ENCODE data around the gene KCNH8.

KCNH8 gene

DNA sequence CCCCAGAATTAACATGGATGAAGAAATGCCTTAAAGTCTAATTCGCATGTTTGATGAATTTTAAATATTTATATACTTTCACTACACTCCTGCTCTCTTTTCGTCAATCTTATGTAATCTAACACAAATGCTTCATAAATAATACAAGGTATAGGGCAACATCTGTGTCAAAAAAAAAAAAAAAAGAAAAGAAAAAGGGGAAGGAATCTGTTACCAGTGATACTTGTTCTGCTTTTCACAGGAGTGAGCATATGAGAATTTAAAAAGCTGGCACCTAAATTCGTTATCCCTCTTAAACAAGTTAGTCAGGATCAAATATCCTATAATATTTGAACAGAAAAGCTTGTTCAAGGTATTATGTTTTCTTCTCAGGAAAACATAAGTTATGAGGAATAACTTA lies 243.8 kb downstream of the KCNH8 start:
- no peak for DNase-seq

DNA sequence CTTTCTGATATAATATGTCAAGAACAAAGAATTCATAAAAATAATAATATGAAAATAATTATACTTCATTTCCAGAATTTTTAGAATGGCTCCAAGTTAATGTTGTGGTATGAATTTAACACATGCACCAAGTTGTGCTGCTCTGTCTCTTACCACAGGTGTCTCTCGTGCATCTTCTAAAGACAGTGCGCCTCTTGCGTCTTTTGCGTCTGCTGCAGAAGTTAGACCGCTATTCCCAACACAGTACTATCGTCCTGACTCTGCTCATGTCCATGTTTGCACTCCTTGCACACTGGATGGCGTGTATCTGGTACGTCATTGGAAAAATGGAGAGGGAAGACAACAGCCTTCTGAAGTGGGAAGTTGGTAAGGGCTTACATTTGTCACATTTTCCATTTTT lies 246.6 kb downstream of the KCNH8 start:
- DNase-seq, result no peak

DNA sequence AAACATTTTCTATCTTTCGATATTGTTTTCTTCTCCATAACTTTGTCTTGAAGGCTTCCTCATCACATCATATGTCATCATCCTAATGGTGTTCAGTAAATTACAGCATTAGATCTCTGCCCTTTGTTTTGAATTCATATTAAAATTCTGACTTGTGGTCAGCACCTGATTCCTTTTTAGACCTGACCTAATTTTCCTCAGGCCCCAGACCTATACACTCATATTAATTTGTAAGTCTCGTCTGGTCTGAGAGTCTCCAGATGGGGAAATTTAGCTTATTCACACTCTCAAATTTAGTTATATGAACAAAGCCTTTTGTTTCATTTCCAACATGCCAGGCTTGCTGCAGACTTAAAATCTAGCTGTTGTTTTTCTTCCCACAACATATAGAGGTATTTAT lies 248.4 kb downstream of the KCNH8 start:
- DNase-seq, result no peak

DNA sequence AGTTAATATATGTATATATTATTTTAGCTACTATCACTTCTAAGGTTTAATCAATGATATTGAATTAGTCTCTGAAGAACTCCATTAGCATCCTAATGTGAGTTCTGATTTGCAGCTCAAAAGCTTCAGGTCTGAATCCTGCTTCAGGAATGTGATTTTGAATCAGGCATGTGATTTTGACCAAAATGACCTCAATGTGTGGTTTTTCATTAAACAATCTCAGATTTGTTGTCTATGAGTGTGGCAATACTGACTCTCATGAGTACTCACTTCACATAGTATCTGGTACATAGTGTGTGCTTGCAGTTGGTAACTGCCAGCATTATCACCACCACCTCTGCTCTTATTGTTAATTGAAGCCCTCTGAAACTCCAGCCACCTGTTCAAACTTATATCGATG lies 251.0 kb downstream of the KCNH8 start:
- DNase-seq, result no peak

DNA sequence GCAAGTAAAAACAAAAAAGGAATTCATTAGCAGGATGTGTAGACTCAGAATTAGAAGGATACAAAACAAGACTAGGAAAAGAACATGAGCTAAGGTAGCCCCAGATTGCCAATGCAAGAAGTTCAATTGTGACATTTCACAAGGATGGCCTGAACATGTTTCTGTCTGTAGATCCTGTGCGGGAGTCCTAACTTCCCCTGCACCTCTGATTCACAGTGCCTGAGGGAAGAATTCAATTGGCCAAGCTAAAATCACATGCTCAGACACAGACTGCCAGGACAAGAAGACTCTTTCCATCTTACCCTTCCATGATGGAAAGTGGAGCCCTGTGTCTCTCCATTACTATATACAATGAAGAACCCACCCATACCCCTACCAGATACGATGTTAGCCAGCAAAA lies 251.5 kb downstream of the KCNH8 start:
- DNase-seq, result no peak

DNA sequence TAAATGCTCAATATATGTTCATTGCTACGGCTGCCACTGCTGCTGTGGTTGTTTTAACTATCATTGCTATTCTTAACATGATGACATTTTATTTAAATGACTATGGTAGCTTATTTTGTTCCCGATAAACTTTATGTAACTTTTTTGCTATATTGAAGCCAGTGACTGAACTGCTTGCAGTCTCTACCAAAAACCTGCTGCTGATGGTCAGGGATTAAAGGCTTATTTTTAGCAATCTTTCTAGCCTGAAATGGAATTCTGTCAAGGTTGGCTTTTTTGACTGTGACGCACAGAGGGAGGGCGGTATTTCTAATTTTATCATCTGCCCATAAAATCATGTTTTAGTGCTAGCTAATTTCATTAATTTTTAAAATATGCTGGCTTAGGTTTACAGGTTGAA lies 271.8 kb downstream of the KCNH8 start:
- DNase-seq, result no peak

DNA sequence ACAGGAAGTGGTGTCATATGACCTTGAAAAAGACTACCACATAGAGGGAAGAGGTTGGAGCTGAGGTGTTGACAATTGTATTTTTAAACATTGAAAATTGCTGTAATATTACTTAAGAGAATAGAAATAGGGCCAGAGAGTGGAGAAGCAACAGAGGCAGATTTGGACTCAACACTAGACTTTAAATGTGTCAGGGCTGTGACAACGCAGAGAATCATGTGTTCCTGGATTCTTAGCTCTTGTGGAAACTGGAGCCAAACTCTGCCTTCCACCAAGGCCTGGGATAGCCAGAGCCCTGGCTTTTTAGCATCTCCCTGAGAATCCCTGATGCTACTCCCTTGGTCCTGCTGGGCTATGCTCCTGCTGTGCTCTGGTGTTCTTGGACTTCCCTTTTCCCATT lies 277.5 kb downstream of the KCNH8 start:
- DNase-seq, result no peak

DNA sequence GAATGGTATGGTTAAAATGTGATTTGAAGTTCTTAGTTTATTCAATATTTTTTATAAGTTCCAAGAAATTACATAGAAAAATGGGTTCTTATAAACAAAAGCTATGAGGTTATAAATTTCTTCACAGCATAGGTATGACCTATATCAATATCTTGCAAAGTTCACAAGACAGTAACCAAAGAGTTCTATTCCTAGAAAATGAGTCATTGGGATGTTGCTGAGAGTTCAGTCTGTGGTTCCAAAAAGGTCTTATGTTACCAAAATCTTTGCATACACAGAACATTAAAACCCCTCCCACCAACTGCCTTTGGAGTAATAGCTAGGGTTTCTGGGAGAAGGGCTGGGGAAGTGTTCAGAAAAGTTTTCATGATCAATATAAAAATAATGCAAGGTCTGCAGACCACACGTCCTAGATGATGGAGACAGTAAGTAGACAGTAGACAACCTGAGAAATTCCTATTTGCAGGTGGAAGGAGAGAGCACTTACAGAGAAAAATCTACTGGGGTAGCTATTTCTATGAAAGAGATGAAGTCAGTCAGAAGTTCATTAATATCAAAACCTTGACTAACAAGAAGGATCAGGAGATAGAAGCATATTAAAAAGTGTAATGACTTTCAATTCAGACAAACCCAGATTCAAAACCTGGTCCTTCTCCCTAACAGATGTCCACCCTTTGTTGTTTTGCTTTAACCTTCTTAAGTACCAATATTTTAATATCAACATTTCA lies 279.3 kb downstream of the KCNH8 start:
- no peak for DNase-seq

DNA sequence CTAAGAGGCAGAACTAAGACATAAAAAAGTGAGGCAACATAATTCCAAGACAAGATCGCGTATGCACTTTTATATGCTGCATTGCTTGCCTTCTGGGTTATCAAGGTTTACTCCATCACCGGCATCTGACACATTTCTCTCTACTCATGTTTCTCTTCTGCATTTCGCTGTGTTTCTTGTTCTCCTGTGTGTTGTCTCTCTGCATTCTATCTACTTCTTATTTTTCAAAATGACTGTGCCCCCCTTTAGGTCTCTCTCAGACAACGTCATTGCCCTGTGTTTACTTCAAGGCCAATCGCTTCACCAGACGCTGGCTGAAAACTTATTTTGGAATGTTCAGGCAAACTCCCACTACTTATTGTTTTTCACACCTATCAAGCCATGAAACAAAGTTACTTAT lies 280.4 kb downstream of the KCNH8 start:
- DNase-seq, result no peak

DNA sequence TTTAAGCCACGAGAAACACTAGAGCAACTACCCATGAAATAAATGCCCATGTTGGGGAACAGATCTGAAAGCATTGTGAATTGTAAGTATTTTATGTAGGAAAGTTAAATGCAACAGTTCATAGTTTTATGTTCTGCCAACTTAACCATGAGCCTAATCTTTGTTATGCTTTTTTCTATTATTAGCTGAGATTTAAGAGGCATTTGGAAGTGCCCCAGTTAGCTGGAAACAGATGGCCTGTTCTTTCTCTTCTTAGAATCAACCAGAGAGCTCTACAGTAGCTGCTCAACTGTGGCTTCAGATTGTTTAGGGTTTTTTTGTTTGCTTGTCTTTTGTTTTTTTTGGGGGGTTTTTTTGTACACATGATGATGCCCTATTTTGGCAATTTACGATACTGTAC lies 284.4 kb downstream of the KCNH8 start:
- DNase-seq, result no peak

DNA sequence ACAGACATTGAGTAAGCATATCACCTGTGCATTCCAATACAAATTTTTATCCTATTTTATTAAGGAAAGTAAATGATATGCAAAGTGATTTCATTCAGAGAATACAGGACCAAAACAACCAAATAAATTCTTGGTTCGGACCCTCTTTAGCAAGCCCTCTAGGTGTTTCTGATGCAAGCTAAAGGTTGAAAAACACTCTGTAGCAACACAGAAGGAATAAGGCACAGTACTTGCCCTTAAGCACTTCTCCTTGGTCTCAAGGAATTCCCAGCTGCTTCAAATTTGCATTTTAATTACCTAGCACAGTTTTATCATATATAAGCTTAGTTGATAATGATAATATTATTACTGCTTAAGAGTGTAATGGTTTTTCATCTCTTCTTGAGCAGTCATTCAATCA lies 288.4 kb downstream of the KCNH8 start:
- DNase-seq, result no peak

DNA sequence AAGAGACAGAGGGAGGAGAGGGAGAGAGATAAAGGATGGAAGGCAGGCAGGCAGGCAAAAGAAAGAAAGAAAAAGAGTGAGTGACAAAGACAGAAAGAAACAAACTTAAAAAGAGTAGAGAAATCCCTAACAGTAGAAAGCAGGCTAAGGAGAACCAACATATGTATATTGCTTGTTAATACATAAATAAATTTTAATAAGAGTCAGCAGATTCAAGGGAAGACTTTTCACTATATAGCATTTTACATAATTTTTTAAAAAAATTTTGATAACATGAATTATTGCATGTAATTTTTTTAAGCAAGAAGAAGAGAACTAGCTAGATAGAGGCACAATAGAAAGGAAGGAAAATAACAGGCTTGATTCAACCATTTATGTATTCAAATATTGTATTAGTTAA lies 291.6 kb downstream of the KCNH8 start:
- DNase-seq, result no peak

DNA sequence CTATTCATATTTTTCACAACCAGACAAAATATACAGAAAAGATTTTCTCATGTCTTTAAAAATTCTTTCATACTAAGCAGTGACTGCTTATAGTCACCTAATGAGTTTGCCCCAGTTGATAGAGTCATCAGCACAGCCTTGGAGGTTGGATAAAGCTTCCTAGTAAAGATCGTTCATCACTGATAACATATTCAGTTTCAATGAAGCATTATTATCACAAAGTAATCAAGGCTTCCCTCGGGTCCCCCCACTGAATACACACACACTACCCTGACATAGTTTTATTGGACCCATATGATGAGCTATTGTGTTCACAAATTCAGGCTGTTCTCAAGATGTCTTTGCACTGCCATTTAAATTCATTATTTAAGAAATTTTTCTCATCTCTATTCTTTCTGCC lies 297.8 kb downstream of the KCNH8 start:
- no peak for DNase-seq

DNA sequence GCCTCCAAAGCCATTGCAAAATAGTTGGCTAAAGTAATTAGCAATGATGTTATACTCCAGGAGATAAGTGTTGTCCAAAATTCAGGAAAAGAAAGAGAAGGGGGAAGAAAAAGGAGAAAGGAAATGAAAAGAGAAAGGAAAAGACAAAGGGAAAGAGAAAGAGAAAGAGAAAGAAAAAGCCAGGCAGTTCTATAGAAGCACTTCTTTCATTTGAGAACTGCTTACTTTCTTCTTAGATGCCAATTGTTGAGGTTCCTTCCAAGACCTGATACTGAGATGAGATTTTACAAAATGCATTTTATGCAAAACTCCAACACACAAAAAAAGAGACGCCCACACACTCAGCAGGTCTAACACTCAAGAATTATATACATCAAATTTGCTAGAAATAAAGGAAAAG lies 298.4 kb downstream of the KCNH8 start:
- no peak for DNase-seq

DNA sequence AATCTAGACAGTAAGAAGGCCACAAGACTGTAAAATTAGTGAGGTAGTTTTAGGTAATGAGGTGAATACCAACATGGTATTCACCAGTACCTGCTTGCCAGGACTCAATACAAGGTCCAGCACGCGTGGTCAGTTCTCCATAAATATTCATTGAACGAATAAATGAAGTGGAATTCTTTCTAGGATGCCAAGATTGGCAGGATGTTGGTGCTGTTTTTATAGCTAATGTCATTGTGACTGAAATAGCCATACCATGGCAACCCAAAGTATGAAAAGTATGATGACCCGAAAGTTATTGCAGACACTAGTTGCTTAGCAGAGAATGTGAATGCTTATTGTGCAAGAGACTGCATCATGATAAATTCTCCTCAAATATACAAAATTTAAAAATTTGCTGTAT lies 307.2 kb downstream of the KCNH8 start:
- DNase-seq, result no peak

DNA sequence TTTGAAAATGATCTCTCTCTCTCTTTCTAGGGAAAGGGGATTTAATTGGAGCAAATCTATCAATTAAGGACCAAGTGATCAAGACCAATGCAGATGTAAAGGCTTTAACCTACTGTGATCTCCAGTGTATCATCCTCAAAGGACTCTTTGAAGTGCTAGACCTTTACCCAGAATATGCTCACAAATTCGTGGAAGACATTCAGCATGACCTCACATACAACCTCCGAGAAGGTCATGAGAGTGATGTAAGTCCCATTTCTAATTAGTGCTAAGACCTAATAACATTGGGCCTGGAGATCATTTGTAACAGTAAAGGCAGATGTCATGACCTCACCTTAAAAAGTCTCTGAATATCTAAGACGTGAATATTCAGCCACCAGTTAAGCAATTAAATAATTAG lies 308.4 kb downstream of the KCNH8 start:
- DNase-seq, result no peak

DNA sequence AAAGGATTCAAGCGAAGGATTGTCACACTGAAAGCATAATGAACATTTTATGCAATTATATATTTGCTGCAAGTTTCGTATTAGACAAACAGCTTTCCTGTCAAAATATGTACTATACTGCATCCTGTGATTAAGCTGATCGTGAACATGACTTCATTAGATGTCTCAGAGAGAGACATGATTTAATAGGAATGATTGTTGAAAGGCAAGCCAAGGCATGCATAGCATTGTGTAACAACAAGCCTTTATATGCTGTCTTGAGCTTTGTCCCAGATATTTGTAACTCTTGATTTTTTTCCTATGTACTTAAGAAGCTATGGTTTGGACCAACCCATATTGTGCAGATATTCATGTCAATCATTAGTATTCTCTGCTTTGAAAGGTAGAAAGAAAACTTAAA lies 309.1 kb downstream of the KCNH8 start:
- DNase-seq, result peak; percentile 0

DNA sequence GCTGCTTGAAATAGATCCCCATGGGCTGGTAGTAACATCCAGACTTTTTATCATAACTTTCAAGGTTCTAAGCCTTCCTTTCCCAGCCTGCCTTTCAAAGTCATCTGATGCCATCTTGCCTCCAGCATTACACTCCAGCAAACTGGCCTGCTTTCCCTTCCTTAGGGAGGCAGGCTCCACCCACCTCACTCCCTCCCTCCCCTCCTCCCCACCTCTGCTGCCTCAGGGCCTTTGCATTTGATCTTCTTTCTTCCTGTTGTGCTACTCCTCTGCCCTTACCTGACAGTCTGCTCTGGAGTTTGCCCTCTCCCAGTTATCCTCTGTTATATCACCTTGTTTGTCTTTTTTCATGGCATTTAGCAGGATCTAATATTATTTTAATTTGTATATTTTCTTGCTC lies 319.5 kb downstream of the KCNH8 start:
- DNase-seq, result no peak

DNA sequence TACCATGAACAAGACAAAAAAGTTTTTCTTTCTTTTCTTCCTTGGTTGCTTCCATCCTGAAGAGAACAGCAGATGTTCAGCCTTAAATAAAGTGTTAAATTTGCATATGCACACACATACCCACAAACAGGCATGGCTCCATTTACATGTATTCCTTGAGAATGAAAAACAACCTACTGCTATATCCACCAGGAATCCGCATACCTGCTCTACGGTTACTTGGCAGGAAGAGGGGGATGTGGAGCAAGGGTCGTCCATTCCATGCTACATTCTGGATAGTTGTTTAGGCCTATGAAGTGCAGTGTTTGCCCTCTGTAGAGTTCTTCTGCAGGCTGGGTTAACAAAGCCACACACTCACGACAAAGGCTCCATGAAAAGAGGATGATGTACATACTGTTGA lies 322.8 kb downstream of the KCNH8 start:
- DNase-seq, result no peak

DNA sequence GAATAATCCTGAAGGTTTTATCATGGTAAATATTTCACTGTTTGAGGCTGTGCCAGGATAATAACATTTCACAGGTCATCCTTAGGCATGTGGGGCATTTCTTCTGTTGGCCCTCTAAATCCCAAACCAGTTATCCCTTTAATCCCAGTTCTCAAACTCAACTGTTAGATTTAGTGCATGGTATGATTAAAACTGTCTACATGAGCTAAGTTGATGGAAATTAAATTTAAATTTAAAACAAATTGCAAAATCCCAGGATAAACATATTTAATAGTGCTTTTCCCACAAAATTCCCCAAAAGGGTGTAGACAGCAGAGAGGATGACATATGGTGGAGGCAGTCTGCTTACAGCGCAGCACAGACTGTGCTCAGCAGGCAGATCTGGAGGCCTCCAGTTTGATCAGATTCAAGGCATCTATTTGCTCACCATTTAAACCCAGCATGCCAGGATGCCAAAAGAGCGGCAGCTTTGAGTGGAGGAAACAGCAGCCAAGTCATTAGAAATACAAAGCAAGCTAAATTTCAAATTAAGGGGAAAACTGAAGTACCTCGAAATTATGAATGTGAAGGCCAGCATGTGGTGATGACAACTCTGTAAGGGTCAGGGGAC lies 325.8 kb downstream of the KCNH8 start:
- peak; percentile 1 for DNase-seq

DNA sequence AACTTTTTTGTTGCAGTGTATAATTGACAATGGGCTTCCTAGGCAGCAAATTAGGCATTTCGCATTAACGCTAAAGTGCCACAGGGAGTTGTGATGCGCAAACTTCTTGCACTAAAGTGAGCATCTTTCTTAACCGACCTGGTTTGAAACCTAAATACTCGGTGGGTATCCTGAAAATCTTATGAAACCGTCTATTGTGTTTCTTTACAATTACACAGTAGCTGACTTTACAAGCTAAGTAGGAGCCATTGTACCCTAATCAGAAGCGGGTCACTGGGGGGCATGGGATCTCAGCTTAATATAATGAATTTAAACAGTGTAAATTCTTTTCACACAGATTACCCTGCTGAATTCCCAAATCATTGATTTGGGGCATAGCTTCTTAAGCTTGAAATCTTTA lies 328.0 kb downstream of the KCNH8 start:
- no peak for DNase-seq

DNA sequence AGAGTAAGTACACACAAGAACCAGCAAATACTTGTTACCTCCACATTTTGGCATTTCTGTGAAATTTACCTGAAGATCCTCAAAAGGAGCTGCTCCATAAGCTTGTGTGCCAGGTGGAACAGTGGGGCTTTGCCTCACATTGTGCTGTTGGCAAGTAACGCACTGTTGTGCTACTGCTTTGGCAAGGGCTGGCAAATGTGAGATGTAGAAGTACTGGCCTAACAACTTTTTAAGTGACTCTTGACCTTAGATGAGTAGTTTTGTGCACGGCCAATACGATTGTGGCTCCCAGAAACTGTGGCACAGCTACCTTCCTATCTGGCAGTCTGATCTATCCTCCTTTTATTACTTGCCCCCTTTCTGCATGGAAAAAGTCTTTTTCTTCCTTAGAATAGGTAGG lies 337.0 kb downstream of the KCNH8 start:
- DNase-seq, result no peak

DNA sequence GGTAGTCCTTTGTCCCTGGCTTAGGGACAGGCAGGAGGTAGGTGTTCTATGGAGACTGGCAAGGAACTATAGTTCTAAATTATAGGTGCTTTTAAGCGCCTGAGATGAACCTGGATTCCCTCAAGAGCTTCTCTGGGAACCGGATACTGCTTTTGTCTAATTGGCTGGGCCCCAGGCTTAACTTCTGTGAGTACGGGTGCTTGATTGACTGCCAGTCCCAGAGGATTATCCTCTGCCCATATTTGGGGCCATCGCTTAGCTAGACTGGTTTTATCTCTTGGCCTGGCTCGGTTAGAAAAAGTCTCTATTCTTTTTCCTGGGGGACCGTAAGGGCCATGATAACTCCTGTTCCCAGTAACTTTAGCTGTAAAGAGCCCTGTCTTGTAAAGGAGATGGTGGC lies 339.1 kb downstream of the KCNH8 start:
- peak; percentile 25 for DNase-seq

DNA sequence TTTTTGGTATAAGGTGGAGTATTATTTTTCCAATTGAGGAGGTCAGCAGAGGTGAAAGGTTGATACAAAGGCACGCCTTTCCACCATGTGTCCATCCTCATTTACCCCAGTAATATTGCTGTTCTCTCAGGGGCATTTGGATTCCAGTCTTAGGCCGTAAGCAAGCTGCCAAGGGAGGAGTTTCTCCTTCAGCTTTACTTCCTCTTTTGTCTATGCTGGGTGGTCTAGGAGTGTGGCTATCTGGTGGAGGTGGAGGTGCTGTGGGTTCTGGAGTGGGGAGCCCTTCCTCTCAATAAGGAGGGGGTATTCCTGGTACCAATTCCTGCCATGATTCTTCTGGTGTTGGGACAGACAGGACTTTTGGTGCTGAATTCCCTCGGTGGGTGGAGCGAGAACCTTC lies 340.6 kb downstream of the KCNH8 start:
- no peak for DNase-seq

DNA sequence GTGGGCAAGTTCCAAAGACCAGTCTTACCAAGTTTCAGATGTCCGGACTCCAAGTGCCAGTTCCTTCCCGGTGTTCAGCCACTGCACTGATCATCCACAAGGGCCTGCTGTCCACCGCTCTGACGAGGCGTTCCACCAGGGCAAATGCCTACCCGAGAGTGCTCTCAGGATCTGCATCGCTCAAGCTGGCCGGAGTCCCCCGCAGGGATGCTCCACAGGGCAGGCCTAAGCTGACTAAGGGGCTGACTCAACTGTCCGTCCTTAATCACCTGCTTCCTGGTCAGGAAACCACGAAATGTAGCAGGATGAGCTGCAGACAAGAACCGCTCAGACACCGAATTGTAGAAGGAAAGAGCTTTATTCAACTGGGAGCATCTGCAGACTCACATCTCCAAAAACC lies 341.6 kb downstream of the KCNH8 start:
- DNase-seq, result no peak
